Activated CD8-positive, alpha-beta memory T cell treated with anti-CD3 and anti-CD28 coated beads for 36 hours (primary cell): Measurements from ENCODE around the gene WDR7. TPM values are rescaled to one million over a fixed set of nuclear protein-coding genes. Genes with fewer than 3 reads are reported as not detected.

Experiments used
- CTCF ChIA-PET: fragments of 350-600 bp; sonication (Branson Sonifier 250); formaldehyde crosslinking; loops from one replicate; lab custom pipeline; 2021; ENCODE audit warnings: antibody characterized with exemption; lab: Charles Lee
- POLR2A ChIA-PET: fragments of 350-600 bp; sonication (Branson Sonifier 250); formaldehyde crosslinking; loops from one replicate; lab custom pipeline; 2021; ENCODE audit warnings: antibody characterized with exemption; lab: Charles Lee
- total RNA-seq, 2 experiments: library from RNA; stranded (reverse); gene quantifications; one replicate each; pipeline ENCODE4 v1.2.3, GENCODE V29; 2021

WDR7 gene
- total RNA-seq, 2 experiments from 2014 or later = 14.8 to 18.5 TPM

DNA sequence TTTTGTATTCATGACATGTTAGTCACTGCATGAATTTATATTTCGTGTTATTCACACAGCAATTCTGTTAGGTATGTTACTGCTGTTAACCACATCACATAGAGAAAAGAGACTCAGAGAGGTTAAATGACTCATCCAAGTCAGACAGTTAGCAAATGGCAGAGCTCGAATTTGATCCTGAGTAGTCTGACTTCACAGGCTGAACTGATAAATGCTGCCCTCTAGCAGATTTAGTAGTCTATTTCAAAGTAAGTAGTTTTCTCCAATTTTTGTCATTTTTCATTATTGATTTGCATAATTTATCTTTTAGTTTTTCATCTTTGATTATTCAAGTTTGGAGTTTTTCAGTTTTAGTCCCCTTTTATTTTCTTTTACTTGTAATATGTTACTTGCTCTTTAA is 58.3 kb downstream of the WDR7 start:
- CTCF ChIA-PET = interaction anchor here (0.9 to 1.2 kb wide), 3 partner anchors 9 to 64 kb away, joined by 3 to 5 read pairs (median 3); no protein-coding TSS in a partner anchor
- POLR2A ChIA-PET = no interaction called here

DNA sequence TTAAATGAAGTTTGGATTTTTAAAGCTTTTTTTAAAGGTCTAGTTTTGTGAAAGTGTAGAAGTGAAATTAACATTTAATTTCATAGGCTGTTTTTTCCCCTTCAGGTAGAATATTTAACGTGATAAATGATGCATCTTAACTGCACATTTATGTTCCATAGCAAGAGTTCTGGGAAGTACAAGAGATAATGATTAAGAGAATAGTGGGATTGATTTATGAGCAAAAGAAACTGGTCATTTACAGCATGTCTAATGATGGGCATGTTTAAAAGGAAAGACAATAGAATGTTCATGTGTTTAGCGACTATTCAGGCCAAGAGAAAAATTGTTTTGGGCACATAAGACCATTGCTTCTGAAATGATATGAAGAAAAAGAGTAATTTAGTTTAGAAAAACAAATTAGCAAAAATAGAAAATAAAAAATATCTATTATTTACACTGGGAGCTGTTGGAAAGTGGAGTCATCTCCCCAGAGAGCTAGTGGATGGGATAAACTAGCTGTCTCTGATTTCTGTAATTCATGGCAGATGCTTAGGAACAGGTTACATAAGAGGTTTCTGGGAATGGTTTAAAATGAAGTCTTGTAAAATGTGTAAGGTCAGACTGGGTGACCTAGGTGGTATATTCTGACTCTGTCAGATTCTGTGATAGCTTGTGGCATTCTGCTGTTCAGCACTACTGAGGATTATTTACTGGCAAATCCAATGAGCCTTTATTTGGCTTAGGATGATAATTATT is 60.7 kb downstream of the WDR7 start:
- POLR2A ChIA-PET = no interaction called here
- CTCF ChIA-PET = no interaction called here

DNA sequence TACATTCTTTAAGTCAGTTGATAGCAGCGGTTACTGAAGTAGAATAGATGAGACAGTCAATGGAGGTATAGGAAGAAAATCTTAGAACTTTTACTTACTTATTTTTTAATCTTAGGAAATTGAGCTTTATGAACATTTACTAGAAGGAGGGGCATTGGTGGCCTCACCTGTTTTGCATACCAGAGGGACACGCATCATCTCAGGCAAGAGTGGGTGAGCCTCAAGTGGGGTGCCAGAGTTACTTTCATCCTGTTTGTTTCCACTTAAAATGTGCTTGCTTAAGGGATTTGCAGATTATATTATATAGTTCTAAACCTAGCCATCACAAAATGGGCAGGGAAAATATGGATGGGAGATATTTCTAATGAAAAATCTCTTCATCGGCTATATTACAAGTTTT is 61.6 kb downstream of the WDR7 start:
- ChIA-PET POLR2A (no interaction called here), CTCF (no interaction called here)

DNA sequence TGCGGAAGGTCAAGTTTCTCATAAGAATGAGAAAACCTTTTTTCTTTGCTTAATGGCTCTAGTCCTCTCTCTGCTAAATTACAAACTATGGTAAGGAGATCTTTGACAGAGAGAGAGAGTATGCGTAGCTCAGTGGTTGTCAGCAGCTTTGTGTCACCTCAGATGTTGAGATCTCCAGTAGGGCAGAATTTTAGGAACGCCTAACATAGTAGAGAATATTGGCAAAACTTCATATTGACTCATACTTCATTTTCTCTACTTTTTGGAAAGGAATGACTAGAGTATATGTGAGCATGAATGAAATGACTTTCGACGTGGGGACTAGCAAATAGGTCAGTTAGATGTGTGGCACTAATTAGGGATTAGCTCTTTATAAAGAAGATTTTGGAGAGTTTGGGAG is 64.0 kb downstream of the WDR7 start:
- POLR2A ChIA-PET = no interaction called here
- CTCF ChIA-PET = no interaction called here

GRCh38 chr18:56716692-56717146 is 65.6 kb downstream of the WDR7 start:
- POLR2A ChIA-PET = no interaction called here
- CTCF ChIA-PET = interaction anchor here (1.3 kb wide), 1 partner anchor 12 kb away, joined by 3 read pairs; no protein-coding TSS in a partner anchor

DNA sequence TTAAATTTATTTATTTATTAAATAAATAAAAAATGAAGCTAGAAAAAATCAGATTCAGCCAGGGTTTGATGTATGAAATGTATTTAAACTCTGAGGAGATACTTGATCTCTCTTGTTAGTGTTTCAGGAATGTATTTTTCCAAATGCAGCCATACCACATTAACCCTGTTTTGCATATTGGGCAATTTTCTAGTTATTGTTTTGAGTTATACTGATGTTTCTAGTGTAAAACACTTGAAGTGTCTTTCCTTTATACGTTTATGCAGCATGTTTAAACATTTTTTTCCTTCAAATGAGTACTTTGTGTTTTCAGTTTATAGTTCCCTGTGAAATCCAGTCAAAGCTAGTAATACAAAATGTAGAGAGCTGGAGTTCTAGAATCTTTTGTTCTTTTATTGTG is 69.9 kb downstream of the WDR7 start:
- POLR2A ChIA-PET = no interaction called here
- CTCF ChIA-PET = no interaction called here

GRCh38 chr18:56721491-56721890 is 70.3 kb downstream of the WDR7 start:
- CTCF ChIA-PET = no interaction called here
- POLR2A ChIA-PET = no interaction called here

DNA sequence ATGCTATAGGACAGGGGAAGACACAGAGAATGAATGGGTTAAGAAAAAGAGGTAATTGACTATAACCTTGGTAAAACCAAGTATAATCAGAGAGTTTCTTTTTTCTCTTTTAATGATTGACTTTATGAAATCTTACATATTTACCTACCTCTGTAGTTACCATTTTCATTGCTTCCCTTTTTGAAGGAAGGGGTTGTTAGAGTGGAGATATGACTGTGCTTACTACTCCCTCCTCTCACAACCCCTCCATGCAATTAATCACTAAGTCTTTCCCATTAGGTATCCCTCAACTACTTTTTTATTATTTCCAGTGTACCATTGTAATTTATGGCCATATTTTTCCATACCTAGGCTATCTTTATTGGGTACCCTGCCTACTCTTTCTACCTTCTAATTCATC is 71.4 kb downstream of the WDR7 start:
- ChIA-PET CTCF (no interaction called here), POLR2A (no interaction called here)

DNA sequence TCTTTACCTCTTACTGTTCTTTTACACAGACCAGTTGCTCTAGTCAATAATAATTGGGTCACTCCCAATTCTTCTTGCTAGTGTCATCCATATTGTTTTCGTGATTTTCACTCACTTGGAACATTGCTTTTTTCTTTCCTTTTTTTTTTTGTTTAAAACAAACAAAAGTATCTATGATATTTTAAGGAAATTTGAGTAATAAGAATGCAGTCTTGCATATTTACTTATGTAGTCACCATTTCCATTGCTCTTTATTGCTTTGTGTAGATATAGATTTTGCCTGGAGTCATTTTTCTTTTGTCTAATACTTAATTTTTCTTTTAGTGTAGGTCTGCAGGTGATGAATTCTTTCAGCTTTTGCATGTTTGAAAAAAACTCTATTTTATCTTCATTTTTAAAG is 71.9 kb downstream of the WDR7 start:
- ChIA-PET POLR2A (no interaction called here), CTCF (no interaction called here)

GRCh38 chr18:56723706-56724105 is 72.5 kb downstream of the WDR7 start:
- ChIA-PET CTCF (interaction anchor here (0.6 kb wide), 1 partner anchor 108 kb away, joined by 3 read pairs; no protein-coding TSS in a partner anchor), POLR2A (no interaction called here)

- CTCF ChIA-PET = no interaction called here
- POLR2A ChIA-PET = no interaction called here
These were observed 75.7 kb downstream of the WDR7 start for GRCh38 chr18:56726906-56727305.

- ChIA-PET POLR2A (no interaction called here), CTCF (interaction anchor here (1.5 kb wide), 1 partner anchor 11 kb away, joined by 3 read pairs; no protein-coding TSS in a partner anchor)
These were observed 76.2 kb downstream of the WDR7 start for GRCh38 chr18:56727399-56727798.

DNA sequence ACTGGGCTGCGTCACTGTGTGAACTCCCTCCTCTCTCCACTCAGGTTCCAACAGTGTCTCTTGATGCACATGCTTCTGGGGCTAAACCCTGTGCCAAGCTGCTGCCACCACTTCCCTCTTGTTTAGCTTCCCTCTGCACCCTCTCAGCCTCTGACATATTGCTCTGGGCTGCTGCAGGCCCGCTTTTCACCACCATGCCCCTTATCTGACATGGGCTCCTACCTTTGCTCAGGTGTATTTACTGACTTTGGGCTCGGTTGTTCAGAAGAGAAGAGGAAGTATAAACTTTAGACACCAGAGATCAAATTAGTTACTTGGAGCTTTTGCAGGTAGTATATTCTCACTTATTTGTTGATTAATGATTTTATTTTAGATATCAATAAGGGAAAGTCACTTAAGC is 77.6 kb downstream of the WDR7 start:
- POLR2A ChIA-PET = no interaction called here
- CTCF ChIA-PET = interaction anchor here (1.5 kb wide), 1 partner anchor 12 kb away, joined by 3 read pairs; no protein-coding TSS in a partner anchor

DNA sequence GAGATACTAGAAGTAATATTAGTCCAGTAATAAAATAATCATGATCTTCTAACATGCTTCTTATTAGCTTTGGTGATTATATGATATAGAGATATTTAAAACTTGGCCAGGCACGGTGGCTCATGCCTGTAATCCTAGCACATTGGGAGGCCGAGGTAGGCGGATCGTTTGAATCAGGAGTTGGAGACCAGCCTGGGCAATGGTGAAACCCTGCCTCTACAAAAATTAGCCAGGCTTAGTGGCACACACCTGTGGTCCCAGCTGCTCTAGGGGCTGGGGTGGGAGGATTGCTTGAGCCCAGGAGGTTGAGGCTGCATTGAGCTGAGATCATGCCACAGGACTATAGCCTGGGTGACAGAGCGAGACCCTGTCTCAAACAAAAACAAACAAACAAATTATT is 87.0 kb downstream of the WDR7 start:
- ChIA-PET CTCF (no interaction called here), POLR2A (no interaction called here)

DNA sequence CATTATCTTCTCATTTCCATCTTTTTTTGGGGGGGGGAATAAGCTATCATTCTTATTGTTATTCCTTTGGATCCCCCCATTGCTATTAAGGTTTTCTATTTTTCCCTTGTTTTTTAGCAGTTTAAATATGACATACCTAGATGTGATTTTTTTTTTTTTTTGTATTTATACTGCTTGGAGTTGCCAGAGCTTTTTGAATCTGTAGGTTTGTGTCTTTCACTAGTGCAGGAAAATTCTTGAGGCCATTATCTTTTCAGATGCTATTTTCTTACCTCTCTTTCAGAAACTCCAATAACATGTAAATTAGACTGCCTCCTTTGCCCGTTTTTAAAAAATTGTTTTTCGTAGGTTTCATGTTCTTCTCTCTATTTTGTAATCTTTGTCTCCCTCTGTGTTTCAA is 88.6 kb downstream of the WDR7 start:
- ChIA-PET POLR2A (no interaction called here), CTCF (no interaction called here)

DNA sequence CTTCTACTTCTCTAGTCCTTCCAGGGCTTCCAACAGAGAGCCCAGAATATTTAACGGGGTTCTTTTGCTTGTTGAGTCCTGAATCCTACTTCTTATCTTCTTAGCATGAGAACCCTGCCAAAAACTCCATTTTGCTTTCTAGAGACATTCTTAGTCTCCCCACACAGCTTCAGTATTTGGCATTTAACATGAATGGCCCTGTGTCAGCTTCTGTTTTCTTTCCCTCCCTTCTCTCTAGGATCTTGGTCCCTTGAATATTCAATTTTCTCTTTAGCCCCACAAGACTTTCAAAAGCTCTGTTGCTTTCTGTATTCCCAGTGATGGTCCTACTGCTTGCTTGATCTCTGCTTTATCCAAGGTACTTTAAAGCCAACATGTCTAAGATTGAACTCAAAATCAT is 89.5 kb downstream of the WDR7 start:
- ChIA-PET CTCF (interaction anchor here (0.9 kb wide), 1 partner anchor 9 kb away, joined by 3 read pairs; no protein-coding TSS in a partner anchor), POLR2A (no interaction called here)

DNA sequence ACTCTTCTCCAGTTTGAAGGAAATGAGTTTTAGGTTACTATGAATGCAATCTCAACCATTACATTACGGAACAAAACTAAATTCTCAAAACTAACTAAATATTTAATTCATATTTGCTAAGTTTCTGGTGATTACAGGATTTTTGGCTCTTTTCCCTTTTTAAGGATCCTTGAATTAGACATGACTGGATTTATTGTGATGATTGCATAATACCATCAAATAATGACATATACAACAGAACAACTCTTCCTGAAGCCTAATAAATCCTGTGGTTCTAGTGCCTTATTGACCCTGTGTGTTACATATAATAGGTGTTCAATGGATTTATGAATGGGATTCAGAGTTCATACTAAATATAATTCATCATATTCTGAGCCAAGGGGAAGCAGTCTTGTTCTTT is 90.5 kb downstream of the WDR7 start:
- CTCF ChIA-PET = no interaction called here
- POLR2A ChIA-PET = no interaction called here

- ChIA-PET POLR2A (no interaction called here), CTCF (no interaction called here)
These were observed 92.0 kb downstream of the WDR7 start for GRCh38 chr18:56743115-56743514.

DNA sequence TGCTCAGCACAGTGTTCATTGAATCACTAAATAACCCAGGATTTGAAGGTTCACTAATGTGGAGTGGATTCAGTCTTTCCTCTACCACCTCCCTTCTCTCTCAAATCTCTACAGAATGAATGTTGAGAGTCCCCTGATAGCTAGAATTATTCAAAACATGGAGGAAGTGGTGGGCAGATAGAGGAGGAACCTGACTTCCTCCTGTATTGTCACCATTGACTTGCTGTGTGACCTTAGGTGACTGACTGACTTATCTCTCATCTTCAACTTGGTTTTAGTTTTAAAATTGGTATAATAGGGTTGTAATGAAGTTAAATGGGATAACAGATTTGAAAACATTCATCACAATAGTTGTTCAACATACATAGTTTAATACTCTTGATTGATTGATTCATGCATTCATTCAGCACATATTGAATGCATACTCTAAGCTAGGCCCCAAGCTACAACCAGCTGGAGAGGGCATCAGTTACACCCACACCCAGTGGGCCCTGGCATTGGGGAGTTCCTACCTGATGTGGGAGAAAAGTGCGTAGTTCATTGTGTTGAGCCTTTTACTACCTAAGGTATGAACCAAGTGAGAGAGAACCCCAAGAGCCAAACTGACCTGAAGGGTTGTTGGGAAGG is 96.0 kb downstream of the WDR7 start:
- ChIA-PET CTCF (interaction anchor here (0.5 to 1.2 kb wide), 2 partner anchors 38 to 342 kb away, joined by 3 read pairs; no protein-coding TSS in a partner anchor), POLR2A (no interaction called here)

DNA sequence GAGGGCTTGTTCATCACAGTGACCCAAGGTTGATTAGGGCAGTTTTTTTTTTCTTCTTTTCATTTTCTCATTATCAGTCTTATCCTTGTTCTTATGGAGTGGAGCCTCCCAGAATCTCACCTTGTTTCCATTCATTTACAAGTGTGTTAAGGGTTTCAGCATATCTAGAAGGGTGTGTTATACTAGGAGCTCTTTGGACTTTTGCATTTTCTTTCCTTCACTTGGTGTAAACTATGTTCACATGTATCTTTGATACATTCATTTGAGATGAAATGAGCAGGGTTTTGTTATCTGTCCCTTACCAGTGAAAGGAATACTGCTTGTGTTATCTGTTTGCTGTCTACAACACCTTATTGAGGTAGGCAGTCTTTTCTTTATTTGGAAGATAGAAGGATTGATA is 96.7 kb downstream of the WDR7 start:
- ChIA-PET POLR2A (no interaction called here), CTCF (interaction anchor here (0.5 to 1.2 kb wide), 2 partner anchors 39 to 341 kb away, joined by 3 read pairs; no protein-coding TSS in a partner anchor)
